Measurements from ENCODE around the gene FER. TPM values are rescaled to one million over a fixed set of nuclear protein-coding genes. Genes with fewer than 3 reads are reported as not detected.

Gene FER
- total RNA-seq, 1 donor from 2014 or later = 35.3 TPM

DNA sequence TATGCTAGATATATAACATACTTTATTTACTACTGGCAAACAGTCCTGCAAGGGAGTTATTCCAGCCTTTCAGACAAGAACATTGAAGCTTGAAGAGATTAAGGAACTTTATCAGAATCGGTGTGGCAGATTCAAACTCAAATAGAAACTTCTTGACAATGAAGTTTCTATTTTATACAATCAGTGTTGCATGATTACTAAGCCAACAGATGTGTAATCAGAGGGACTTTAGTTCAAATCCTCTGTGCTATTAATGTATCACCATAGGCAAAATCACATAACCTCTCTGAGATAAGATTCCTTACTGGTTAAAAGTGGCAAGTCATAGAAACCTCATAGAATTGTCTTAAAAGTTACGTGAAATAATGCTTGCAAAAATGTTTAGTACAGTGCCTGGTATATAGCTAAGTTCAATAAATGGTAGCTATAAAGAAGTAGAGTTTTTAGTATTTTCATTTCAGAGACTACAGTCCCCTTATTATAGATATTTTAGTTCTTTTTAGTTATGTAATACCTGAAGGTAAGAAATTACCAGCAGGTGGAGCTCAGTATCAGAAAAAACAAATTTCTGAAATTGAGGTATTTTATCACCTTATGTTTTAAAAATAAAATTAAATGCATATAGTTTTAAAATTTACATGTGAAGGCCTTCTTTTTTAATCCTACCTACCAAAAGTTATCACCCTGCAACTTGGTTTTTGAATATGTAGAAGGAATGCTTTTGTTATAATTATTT, 172.1 kb downstream of the FER start:
- Histone ChIP-seq H3K27me3 (ENCODE audit: low read depth) (no peaks in the 10 kb centered on the region), H3K9me3 (no peaks in the 10 kb centered on the region), H3K27ac (no peak overlapping the region), H3K4me1 (no peaks in the 10 kb centered on the region), H3K36me3 (no peaks in the 10 kb centered on the region), H3K4me3 (no peak overlapping the region)
- DNase-seq = no peak
- no peak for ATAC-seq
- intact Hi-C loops (cut with DNase I) = no loop called here
- TF ChIP-seq, protein P1, sequence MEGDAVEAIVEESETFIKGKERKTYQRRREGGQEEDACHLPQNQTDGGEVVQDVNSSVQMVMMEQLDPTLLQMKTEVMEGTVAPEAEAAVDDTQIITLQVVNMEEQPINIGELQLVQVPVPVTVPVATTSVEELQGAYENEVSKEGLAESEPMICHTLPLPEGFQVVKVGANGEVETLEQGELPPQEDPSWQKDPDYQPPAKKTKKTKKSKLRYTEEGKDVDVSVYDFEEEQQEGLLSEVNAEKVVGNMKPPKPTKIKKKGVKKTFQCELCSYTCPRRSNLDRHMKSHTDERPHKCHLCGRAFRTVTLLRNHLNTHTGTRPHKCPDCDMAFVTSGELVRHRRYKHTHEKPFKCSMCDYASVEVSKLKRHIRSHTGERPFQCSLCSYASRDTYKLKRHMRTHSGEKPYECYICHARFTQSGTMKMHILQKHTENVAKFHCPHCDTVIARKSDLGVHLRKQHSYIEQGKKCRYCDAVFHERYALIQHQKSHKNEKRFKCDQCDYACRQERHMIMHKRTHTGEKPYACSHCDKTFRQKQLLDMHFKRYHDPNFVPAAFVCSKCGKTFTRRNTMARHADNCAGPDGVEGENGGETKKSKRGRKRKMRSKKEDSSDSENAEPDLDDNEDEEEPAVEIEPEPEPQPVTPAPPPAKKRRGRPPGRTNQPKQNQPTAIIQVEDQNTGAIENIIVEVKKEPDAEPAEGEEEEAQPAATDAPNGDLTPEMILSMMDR (IDR thresholded peaks at IDR 0.05) = no peak

DNA sequence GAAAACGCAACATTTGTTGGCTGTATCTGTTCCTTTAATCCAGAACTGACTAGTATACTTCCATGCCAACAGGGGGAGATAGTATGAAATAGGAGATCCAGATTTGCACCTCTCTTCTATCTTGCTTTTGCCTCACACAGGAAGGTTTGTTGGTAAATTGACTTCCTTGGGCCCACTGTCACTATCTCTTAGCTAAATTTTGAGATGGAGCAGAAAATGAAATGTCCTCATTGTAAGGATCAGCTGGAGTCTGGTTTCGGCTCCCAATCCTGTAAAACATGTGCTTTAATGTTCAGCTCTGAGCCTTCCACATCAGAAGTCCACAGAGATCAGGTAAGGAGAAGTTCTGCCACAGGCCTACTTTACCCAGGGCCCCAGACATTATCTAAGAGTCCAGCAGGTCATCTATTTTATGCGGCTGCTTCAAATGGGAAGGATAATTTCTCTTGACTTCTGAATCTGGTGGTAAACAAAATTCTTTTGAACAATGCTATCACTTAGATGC, 176.8 kb downstream of the FER start:
- no peak for ATAC-seq
- no peak overlapping the region for H3K27ac ChIP-seq
- TF ChIP-seq, protein P1 (IDR thresholded peaks at IDR 0.05) = no peak
- H3K36me3 ChIP-seq = no peaks in the 10 kb centered on the region
- intact Hi-C loops (cut with DNase I) = no loop called here
- no peaks in the 10 kb centered on the region for H3K27me3 ChIP-seq (ENCODE audit: low read depth)
- no peaks in the 10 kb centered on the region for H3K9me3 ChIP-seq
- no peak for DNase-seq
- no peaks in the 10 kb centered on the region for H3K4me1 ChIP-seq
- H3K4me3 ChIP-seq = no peak overlapping the region

DNA sequence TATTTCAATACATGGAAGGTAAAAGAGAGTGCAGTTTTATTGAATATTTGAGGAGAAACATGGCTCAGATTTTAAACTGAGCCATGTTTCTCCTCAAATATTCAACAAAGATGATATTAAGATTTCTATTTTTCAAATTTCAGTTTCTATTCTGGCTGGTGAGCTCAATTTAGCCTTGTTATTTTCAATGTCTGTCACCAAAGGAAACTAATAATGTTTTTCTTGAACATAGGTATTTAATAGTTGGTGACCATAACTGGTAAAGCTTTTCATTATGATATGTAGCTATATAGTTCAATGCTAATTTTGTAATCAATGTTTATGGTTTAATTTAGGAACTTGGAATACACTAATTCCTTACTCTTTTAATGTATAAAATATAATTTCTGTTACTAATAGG, 177.4 kb downstream of the FER start:
- Histone ChIP-seq H3K4me1 (no peaks in the 10 kb centered on the region), H3K27me3 (ENCODE audit: low read depth) (no peaks in the 10 kb centered on the region), H3K9me3 (no peaks in the 10 kb centered on the region), H3K4me3 (no peak overlapping the region), H3K36me3 (no peaks in the 10 kb centered on the region), H3K27ac (no peak overlapping the region)
- intact Hi-C loops (cut with DNase I) = no loop called here
- TF ChIP-seq, protein P1 (IDR thresholded peaks at IDR 0.05) = no peak
- no peak for ATAC-seq
- DNase-seq = no peak

DNA sequence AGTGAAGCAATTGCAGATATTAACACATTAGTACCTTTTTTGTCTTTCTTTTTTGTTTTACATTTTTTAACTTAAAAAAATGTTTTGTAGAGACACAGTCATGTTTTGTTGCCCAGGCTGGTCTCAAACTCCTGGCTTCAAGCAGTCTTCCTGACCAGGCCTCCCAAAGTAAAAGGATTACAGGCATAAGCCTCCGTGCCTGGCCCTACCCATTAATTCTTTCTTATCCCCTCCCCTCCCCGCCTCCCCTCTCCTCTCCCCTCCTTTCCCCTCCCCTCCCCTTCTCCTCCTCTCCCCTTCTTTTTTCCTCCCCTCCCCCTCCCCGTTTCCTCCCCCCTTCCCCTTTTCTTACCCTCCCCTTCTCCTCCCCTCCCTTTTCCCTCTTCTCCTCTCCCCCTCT, 182.4 kb downstream of the FER start:
- intact Hi-C loops (cut with DNase I) = no loop called here
- TF ChIP-seq, protein P1 (IDR thresholded peaks at IDR 0.05) = no peak
- no peak for ATAC-seq

DNA sequence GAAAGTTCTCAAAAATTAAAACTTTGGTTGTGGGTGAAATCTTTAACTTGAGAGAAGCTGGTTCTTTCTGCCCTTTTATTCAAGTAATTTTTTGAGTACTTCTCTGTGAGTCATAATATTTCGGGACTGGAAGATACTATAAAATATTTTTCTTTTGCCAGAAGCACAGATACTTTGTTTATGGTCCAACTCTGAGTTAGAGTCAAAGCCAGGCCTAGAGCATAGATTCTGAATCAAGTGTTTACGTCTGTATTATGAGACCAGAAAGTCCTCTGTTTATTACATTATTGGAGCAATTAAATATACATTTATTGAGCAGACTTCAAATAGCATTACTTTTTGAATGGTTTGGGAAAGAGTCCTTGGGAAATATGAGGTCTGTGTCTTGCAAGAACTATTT, 187.9 kb downstream of the FER start:
- no peak overlapping the region for H3K4me3 ChIP-seq
- H3K9me3 ChIP-seq = no peaks in the 10 kb centered on the region
- TF ChIP-seq, protein P1 (IDR thresholded peaks at IDR 0.05) = no peak
- no peaks in the 10 kb centered on the region for H3K4me1 ChIP-seq
- DNase-seq (no peak), ATAC-seq (no peak)
- no peak overlapping the region for H3K27ac ChIP-seq
- intact Hi-C loops (cut with DNase I) = no loop called here
- no peaks in the 10 kb centered on the region for H3K36me3 ChIP-seq
- no peaks in the 10 kb centered on the region for H3K27me3 ChIP-seq (ENCODE audit: low read depth)

More for the DNA sequence above, 182.4 kb downstream of the FER start:
- H3K9me3 ChIP-seq = no peaks in the 10 kb centered on the region
- no peak overlapping the region for H3K4me3 ChIP-seq
- H3K27ac ChIP-seq = no peak overlapping the region
- no peaks in the 10 kb centered on the region for H3K4me1 ChIP-seq
- H3K36me3 ChIP-seq = no peaks in the 10 kb centered on the region
- no peak for DNase-seq
- H3K27me3 ChIP-seq (ENCODE audit: low read depth) = no peaks in the 10 kb centered on the region

Data from lower lobe of right lung (tissue), 2 donors.